ENCODE data around the gene FGF21. TPM values are rescaled to one million over a fixed set of nuclear protein-coding genes. Genes with fewer than 3 reads are reported as not detected.

Gene FGF21
- total RNA-seq, 1 donor from 2014 or later, result not detected

GRCh38 chr19:48797103-48797502 is 41.8 kb downstream of the FGF21 start:
- intact Hi-C loops (cut with micrococcal nuclease), result no loop called here
- TF ChIP-seq, protein P1, sequence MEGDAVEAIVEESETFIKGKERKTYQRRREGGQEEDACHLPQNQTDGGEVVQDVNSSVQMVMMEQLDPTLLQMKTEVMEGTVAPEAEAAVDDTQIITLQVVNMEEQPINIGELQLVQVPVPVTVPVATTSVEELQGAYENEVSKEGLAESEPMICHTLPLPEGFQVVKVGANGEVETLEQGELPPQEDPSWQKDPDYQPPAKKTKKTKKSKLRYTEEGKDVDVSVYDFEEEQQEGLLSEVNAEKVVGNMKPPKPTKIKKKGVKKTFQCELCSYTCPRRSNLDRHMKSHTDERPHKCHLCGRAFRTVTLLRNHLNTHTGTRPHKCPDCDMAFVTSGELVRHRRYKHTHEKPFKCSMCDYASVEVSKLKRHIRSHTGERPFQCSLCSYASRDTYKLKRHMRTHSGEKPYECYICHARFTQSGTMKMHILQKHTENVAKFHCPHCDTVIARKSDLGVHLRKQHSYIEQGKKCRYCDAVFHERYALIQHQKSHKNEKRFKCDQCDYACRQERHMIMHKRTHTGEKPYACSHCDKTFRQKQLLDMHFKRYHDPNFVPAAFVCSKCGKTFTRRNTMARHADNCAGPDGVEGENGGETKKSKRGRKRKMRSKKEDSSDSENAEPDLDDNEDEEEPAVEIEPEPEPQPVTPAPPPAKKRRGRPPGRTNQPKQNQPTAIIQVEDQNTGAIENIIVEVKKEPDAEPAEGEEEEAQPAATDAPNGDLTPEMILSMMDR (IDR thresholded peaks at IDR 0.05; ENCODE audit: borderline replicate concordance), result no peak

GRCh38 chr19:48798937-48799336 is 43.6 kb downstream of the FGF21 start:
- Histone ChIP-seq H3K4me3 (no peak overlapping the region), H3K36me3 (no peaks in the 10 kb centered on the region), H3K27ac (replicated peaks) (no peak overlapping the region), H3K9me3 (replicated peaks) (no peaks in the 10 kb centered on the region), H3K4me1 (peaks cover 15% of the 10 kb centered on the region), H3K27me3 (ENCODE audit: low read depth) (no peaks in the 10 kb centered on the region)
- TF ChIP-seq, protein P1 (IDR thresholded peaks at IDR 0.05; ENCODE audit: borderline replicate concordance), result no peak
- no peak for DNase-seq
- intact Hi-C loops (cut with micrococcal nuclease), result no loop called here

More at GRCh38 chr19:48797103-48797502, 41.8 kb downstream of the FGF21 start:
- Histone ChIP-seq H3K4me3 (no peak overlapping the region), H3K27ac (replicated peaks) (no peak overlapping the region), H3K9me3 (replicated peaks) (no peaks in the 10 kb centered on the region), H3K4me1 (peaks cover 15% of the 10 kb centered on the region), H3K36me3 (no peaks in the 10 kb centered on the region), H3K27me3 (ENCODE audit: low read depth) (no peaks in the 10 kb centered on the region)
- DNase-seq, result no peak

GRCh38 chr19:48799358-48800300 is 44.3 kb downstream of the FGF21 start:
- intact Hi-C loops (cut with micrococcal nuclease), result no loop called here
- H3K9me3 ChIP-seq (replicated peaks), result no peaks in the 10 kb centered on the region
- H3K36me3 ChIP-seq, result no peaks in the 10 kb centered on the region
- DNase-seq, result no peak
- no peaks in the 10 kb centered on the region for H3K27me3 ChIP-seq (ENCODE audit: low read depth)
- no peak overlapping the region for H3K27ac ChIP-seq (replicated peaks)
- TF ChIP-seq, protein P1 (IDR thresholded peaks at IDR 0.05; ENCODE audit: borderline replicate concordance), result no peak
- peaks cover 15% of the 10 kb centered on the region for H3K4me1 ChIP-seq
- no peak overlapping the region for H3K4me3 ChIP-seq

GRCh38 chr19:48802623-48803022 is 47.3 kb downstream of the FGF21 start:
- no peak overlapping the region for H3K4me3 ChIP-seq
- TF ChIP-seq, protein P1 (IDR thresholded peaks at IDR 0.05; ENCODE audit: borderline replicate concordance), result no peak
- H3K27me3 ChIP-seq (ENCODE audit: low read depth), result no peaks in the 10 kb centered on the region
- H3K36me3 ChIP-seq, result no peaks in the 10 kb centered on the region
- intact Hi-C loops (cut with micrococcal nuclease), result no loop called here
- H3K9me3 ChIP-seq (replicated peaks), result no peaks in the 10 kb centered on the region
- no peak overlapping the region for H3K27ac ChIP-seq (replicated peaks)
- no peaks in the 10 kb centered on the region for H3K4me1 ChIP-seq
- no peak for DNase-seq

- Histone ChIP-seq H3K4me3 (no peak overlapping the region), H3K4me1 (no peaks in the 10 kb centered on the region), H3K27me3 (ENCODE audit: low read depth) (no peaks in the 10 kb centered on the region), H3K9me3 (replicated peaks) (no peaks in the 10 kb centered on the region), H3K36me3 (no peaks in the 10 kb centered on the region), H3K27ac (replicated peaks) (no peak overlapping the region)
- DNase-seq, result no peak
- TF ChIP-seq, protein P1 (IDR thresholded peaks at IDR 0.05; ENCODE audit: borderline replicate concordance), result no peak
- intact Hi-C loops (cut with micrococcal nuclease), result no loop called here
Observed at GRCh38 chr19:48804496-48804895, 49.2 kb downstream of the FGF21 start.

Measured in left ventricle myocardium inferior (tissue), 1 donor.